GM19035 (cell line): ENCODE data around the gene IGIP.

ENCODE experiments used
- ATAC-seq: cut with Tn5 transposase; IDR thresholded peaks from one replicate; pipeline ENCODE4 v1.9.1; 2021; ENCODE audit not compliant: unreplicated experiment

The IGIP gene

DNA sequence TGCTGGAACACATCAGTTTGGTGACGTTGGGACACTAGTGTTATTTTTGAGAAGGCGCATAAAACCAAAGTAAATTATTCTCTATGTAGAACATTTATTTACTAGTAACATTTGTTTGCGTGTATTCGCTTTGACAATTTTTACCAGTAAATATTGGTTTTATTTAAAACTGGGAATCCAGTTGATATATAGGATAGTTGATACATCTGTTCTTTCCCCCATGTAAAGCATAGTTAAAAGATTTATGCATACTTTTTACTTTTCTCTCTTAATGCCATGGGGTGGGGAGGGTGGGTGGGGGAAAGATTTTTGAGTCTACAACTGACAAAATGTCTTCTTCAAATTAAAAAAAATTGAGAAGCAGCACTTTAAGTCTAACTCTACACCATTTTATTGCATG lies at the start of gene IGIP:
Gene IGIP, plus strand, starts transcription at position 301 of the 400 bp plus-strand sequence. CDS start 2,540 bp downstream, outside the sequence.
- ATAC-seq, result no peak

DNA sequence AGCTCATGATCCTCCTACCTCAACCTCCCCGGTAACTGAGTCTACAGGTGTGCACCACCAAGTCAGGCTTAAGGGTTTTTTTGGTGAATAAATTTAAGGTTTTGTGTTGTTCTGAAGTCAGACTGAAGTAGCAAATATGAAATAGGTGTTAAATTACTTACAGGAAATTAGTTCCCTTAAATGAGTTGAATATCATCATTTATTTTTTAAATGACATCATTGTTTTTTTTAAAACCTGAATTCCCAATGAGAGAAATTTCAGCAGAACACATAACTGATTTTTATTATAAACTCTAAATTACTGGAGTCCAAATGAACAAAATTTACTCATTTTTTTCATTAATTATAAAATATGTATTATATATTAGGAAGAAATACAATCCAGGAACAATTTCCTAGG lies 49.6 kb upstream of the IGIP start:
- no peak for ATAC-seq

DNA sequence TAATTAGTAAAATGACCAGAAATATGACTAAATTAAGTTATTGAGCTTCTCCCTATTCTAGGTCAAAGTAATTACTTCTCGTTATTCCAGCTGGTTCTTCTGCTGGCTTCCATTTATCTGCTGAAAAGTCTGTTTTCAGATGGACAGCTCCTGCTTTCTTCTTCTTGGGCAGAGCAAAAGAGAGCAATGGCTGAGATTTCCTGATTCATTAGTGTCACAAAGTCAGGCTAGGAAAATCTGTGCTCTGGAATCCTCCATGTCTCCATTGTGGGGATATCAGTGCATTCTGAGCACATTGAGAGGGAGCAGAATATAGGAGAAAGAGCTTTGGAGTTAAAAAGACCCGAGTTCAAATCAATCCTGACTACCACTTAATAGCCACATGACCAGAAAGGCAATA lies 48.9 kb upstream of the IGIP start:
- no peak for ATAC-seq

DNA sequence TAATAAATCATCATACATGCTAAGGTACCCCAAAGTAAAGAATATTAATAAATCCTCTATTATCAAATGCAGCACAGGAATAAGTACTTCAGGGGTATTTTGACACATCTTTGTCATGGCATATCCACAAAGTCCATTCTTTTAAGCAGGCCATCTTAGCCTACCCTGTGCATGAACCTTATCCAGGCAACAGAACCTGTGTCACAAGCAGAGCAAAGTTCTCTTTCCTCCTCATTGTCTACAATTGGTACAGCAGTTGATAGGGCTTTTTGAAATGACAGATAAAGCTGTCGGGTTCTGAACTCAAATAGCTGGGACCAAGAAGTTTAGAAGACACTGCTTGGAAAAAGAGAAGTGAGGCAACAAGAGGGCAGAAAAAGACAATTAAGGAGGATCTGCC lies 42.6 kb upstream of the IGIP start:
- ATAC-seq, result no peak

DNA sequence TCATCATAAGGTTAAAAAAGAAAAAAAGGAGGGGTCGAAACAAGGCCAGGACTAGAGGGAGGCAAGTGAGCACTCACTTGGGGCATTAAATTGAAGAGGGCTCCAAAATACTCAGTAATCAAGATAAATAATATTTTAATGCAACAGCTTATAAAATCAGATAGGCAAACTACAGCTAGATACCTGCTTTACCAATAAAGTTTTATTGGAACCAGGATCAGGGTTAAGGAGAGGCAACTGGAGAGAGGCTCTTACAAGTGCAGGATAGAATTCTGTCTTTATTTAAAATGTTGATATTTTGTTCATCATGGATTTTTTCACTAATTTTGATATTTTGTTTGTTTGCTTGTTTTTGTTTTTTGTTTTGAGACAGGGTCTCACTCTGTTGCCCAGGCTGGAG lies 42.1 kb upstream of the IGIP start:
- no peak for ATAC-seq

DNA sequence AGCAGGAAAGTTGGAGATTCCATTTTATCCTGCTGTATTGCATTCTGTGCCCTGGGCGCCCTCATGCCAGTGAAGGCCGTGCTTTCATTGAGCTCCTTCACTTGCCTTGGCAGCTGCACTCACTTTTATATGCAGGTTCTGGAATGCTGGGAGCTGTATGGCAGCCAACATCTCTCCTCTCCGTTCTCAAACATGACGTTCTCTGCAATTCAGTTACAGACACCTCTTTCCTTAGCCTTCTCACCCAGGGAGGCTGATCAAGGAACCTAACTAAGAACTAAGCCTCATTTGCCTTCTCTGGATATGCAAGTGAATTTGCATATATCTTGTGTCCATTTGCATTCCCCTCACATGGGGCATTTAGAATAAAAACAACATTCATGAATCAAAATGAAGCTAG lies 41.2 kb upstream of the IGIP start:
- ATAC-seq, result no peak

- ATAC-seq, result no peak
Measured at GRCh38 chr5:140090251-140090650, 35.5 kb upstream of the IGIP start.

DNA sequence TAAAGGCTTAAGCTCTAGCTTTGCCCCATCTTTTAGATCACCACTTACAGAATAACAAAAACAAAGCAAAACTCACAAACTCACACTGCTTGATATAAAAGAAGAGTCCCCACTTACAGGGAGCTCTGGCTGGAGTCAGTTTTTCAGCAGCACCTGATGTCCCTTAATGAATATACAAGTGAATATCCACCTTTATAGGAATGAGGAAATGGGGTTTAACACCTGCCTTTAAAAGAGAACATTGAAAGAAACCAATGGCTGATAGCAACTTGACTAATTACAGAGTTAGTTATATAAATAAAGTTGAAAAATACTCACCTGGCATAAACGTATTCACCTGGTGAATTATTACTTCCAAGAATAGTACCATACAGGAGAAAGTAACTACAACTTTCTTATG lies 32.6 kb upstream of the IGIP start:
- ATAC-seq, result no peak

DNA sequence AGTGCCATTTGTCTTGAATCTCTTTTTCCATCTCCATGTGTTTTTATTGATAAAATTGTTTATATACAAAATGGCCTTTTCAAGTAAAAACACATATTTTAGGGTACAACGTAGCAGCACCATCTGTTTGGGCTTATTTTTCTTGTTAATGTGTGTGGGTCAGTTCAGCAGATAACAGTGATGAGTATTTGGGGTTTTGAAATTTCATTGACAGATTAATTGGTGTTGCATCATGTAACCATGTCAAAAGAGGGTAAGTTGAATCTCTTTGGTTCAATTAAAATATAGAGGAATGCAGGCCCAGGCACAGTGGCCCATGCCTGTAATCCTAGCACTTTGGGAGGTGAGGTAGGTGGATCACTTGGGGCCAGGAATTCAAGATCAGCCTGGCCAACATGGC lies 31.9 kb upstream of the IGIP start:
- no peak for ATAC-seq

GRCh38 chr5:140094889-140095288 lies 30.8 kb upstream of the IGIP start:
- no peak for ATAC-seq

DNA sequence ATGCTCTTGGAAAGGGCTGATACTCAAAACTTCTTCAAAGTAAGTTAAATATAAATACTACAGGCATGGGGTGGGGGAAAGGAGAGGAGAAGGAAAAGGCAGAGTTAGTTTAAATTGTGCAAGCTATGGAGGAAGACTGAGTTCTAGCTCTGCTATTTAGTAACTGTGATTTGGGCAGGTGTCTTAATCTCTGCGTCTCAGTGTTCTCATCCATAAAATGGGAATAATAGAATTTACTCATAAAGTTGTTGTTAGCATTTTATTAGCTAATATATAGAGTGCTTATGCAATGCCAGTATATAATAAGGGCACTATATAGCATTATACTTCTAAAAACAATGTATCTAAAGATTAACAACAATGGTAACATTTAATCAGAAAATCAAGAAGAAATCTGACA lies 24.6 kb upstream of the IGIP start:
- no peak for ATAC-seq

DNA sequence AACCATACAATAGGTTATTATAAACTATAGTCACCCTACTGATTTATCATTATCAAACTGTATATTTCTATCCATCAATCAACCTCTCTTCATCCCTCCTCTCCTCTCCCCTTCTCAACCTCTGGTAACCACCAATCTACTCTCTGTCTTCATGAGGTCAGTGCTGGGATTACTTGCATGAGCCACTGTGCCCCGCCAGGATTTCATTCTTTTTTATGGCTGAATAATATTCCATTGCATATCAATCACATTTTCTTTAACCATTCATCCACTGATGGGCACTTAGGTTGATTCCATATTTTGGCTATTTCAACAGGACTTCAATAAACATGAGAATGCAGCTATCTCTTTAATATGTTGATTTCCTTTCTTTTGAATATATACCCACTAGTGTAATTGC lies 22.6 kb upstream of the IGIP start:
- no peak for ATAC-seq

DNA sequence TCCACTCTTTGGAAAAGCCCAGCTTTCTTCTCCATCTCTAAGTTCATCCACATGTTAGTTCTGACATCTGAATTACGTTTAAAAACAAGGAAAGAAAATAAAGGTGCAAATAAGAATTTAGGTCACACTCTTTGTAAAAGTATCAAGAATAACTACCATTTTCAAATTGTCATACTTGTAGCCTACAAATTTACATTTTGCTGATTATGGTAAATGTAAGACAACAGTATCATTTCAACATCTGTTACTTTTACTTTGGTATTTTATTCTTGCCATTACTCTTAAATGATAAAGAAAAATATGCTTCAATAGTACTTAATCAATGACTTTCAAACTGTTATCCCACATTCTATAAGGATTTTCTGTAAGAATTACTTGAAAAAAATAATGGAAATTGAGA lies 21.6 kb upstream of the IGIP start:
- ATAC-seq, result no peak

DNA sequence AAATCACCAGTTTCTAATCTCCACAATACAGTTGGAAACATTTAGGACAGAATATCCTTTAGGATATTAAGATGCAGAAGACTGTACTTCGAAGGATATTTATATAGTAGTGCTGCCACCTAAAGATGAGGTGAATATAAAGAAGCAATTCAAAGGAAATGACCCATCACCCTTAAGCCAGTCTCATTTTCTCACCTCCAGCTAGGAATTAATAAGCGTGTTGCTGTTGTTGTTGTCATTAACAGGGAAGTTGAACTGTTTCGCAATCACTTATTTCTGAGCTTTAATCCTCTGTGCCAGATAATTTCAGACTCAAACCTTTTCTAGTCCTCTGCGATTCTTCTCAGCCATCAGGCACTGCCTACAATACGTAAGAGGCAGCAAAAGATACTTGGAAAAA lies 19.6 kb upstream of the IGIP start:
- no peak for ATAC-seq

DNA sequence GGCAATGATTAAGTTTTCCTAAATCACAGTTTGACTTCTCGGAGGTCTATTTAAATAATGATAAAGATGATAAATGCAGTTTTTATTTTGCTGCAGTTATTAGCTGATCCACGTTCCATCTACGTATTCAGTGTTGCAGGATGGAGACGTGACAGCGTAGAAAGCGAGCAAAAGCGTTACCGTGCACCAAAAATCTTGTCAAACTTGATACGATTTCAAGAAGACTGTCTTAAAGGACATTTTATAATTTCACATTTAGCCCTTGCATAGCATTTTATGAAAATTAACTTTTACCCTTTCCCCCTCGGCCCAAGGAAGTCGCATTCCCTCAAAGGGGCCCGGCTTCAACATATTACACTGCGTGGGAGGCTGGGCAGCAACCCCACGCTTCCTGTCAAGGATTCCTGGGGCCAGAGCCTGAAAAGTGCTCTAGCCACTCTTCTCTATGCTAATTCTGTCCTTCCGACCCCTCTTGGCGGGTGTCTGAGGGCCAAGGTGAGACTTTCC lies 18.9 kb upstream of the IGIP start:
- no peak for ATAC-seq

GRCh38 chr5:140107312-140108092 lies 18.2 kb upstream of the IGIP start:
- peak; percentile 91 for ATAC-seq

- ATAC-seq, result no peak
Measured at GRCh38 chr5:140108093-140109017, 17.4 kb upstream of the IGIP start.

DNA sequence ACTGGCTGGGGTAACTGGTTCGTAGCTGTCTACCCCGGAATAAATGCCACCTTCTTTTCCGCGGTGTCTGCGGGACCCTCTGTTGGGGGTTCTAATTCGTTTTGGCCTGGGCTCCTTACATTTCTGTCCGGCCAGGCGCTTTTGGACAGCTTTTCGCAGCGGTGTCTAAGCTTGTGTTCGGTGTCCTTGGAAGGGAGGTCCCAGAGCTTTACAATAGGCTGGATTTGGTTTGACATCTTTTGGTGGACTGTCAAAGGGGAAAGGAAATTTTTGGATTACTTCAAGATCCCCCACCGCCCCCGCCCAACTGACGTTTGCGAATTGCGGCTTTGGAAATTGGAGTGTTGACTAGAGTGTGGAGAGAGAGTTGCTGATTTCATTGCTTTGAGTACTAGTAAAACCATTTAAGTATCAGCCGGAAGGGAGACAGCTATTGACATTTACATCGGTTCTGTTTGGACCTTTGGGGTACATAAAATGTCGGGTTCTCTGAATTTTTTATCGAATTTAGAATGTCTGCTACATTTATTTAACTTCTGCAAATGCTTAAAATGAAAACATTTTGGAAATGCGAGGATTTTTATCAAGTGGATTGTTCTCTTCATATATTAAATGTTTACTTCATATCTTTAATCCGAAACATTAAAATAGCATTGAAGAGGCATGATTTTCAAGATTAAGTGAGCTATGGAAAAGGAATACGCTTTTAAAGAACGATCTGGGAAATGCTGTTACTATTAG lies 16.5 kb upstream of the IGIP start:
- no peak for ATAC-seq

DNA sequence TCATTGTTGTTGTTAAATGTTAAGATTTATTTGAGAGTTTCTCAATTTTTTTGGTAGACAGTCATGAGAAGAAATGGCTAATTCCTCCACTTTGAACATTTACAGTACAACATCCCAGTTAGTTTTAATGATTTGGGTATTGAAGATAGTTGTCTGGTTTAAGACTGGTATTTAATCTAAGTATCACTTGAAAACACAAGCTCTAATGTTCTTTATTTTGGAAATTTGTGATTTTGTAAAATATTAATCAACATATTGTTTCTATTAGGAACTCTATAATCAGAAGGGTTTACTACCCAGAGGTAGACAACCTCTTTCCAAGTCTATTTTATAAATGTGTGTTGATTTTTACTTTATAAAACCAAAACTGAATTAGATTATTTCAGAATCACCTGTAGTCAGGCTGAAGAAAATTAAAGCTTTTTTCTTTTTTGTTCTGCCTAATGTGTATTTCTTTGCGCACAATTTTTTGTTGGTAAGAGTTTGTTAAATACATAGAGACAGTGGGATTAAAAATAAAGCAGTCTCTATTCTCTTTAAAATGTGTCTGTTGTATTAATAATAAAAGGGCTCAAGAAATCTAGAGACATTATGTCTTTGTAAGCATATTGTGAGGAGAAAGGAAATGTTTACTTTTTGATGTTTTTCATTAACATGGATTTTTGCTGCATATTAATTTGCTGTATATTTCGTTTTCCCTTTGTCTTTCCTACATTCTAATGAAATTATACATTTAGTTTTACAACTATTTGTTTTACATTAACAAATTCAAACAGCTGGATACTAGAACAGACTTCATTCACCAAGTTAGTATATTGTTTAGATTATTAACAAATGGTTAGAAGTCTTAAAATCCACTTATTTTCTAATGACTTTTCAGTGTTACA lies 15.7 kb upstream of the IGIP start:
- ATAC-seq, result no peak

DNA sequence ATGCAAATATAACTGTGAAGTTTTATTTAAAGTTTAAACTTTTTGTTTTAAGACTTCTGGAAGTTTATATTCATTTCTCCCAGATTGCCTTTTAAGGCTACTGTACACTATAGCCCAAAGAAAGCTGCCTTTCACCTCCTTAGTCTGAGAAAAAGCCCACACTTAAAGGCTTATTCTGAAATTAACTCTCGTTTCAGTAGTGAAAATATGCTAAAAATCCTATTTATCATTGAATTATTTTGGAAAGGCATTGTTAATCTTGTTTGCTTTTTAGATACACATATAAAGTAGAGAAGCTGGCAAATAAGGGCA lies 15.1 kb upstream of the IGIP start:
- no peak for ATAC-seq
